HCT116 (cell line): ENCODE measurements around the gene TMEM53. TPM values are rescaled to one million over a fixed set of nuclear protein-coding genes. Genes with fewer than 3 reads are reported as not detected.

ENCODE experiments used
- ATAC-seq: fragments of 200-7000 bp; cut with Tn5 transposase; 2 replicates; pipeline ENCODE4 v1.9.1; 2020; ENCODE audit warnings: mild to moderate bottlenecking, moderate library complexity
- BruUV-seq: library from RNA; stranded (reverse); fragments of 400-500 nt; replicated peaks from 2 replicates; lab custom pipeline; 2021; lab: Mats Ljungman, UMichigan
- CTCF ChIA-PET: fragments of 300-600 bp; sonication (Branson Sonifier 250); formaldehyde crosslinking; loops from one replicate; lab custom pipeline; 2021; ENCODE audit warnings: antibody characterized with exemption; lab: Charles Lee
- POLR2A ChIA-PET: fragments of 300-600, 350-600 bp; sonication (Branson Sonifier 250); formaldehyde crosslinking; loops from one replicate; lab custom pipeline; 2021; ENCODE audit warnings: antibody characterized with exemption; lab: Charles Lee
- RAD21 ChIA-PET, 2 experiments: fragments of 300-600 bp; sonication (Branson Sonifier 250); formaldehyde crosslinking; loops; one replicate each; lab custom pipeline; 2023; ENCODE audit warnings: low total read pairs in 2 of 2; ENCODE audit not compliant: uncharacterized antibody in 2 of 2, unreplicated experiment in 2 of 2, low non-redundant PET in 1 of 2; lab: Charles Lee
- DNase-seq: peaks from one replicate; pipeline ENCODE4 v3.0.0-alpha.2; 2010; ENCODE audit warnings: low read depth, low spot score
- H2AFZ ChIP-seq: fragments of 200-600 bp; shearing (Covaris generic), sonication (generic); 2 replicates; pipeline ENCODE4 v1.6.1; 2017; ENCODE audit warnings: low read depth, mixed run types, mixed read lengths, antibody characterized with exemption, low read length; ENCODE audit not compliant: poor library complexity, severe bottlenecking
- H3K27ac ChIP-seq: 2 replicates; pipeline ENCODE4 v1.5.1; 2012; ENCODE audit warnings: low read depth, low read length
- H3K27me3 ChIP-seq: fragments of 200-600 bp; sonication (generic); 2 replicates; pipeline ENCODE4 v1.6.1; 2016; ENCODE audit warnings: mixed run types, low read length, mixed read lengths; ENCODE audit not compliant: insufficient read depth
- H3K36me3 ChIP-seq, 2 experiments: fragments of 200-500 bp in 1 of 2; fragments of 200-600 bp in 1 of 2; sonication (Bioruptor generic) in 1 of 2; sonication (generic) in 1 of 2; 2 replicates each; pipeline versions ENCODE4 v1.5.1 to v1.6.1; 2014 to 2016; ENCODE audit warnings: low read length in 2 of 2, inconsistent platforms in 1 of 2, mixed read lengths in 1 of 2, mixed run types in 1 of 2; ENCODE audit not compliant: insufficient read depth in 2 of 2, control insufficient read depth in 1 of 2
- H3K4me1 ChIP-seq, 2 experiments: fragments of 200-600 bp in 1 of 2; sonication (generic) in 1 of 2; 2 replicates each; pipeline versions ENCODE4 v1.5.1 to v1.6.1; 2012 to 2017; ENCODE audit warnings: low read length in 2 of 2, inconsistent platforms in 1 of 2, mild to moderate bottlenecking in 1 of 2, mixed read lengths in 1 of 2, mixed run types in 1 of 2, moderate library complexity in 1 of 2; ENCODE audit not compliant: insufficient read depth in 2 of 2, control insufficient read depth in 1 of 2
- H3K4me2 ChIP-seq: fragments of 200-600 bp; sonication (generic); 2 replicates; pipeline ENCODE4 v1.6.1; 2017; ENCODE audit warnings: mixed run types, low read length, mixed read lengths
- H3K4me3 ChIP-seq, 2 experiments: fragments of 200-600 bp in 1 of 2; sonication (generic) in 1 of 2; replicated peaks in 1 of 2; 2 replicates each; pipeline ENCODE4 v1.5.1; 2011 to 2016; ENCODE audit warnings: low read length in 2 of 2, control low read depth in 1 of 2, low read depth in 1 of 2, mild to moderate bottlenecking in 1 of 2, mixed read lengths in 1 of 2, mixed run types in 1 of 2
- H3K79me2 ChIP-seq: fragments of 200-600 bp; sonication (generic); 2 replicates; pipeline ENCODE4 v1.6.1; 2017; ENCODE audit warnings: mild to moderate bottlenecking, mixed run types, low read length, moderate library complexity, mixed read lengths; ENCODE audit not compliant: insufficient read depth
- H3K9ac ChIP-seq: fragments of 200-600 bp; sonication (generic); 2 replicates; pipeline ENCODE4 v1.6.1; 2016; ENCODE audit warnings: low read length, mixed read lengths
- H3K9me2 ChIP-seq: fragments of 200-600 bp; sonication (generic), shearing (Covaris generic); 2 replicates; pipeline ENCODE4 v1.6.1; 2017; ENCODE audit warnings: mixed run types, mild to moderate bottlenecking, moderate library complexity; ENCODE audit not compliant: insufficient read depth
- H3K9me3 ChIP-seq, 2 experiments: fragments of 200-500 bp in 1 of 2; fragments of 200-600 bp in 1 of 2; sonication (Bioruptor generic) in 1 of 2; sonication (generic) in 1 of 2; 2 replicates each; pipeline ENCODE4 v1.6.1; 2014 to 2017; ENCODE audit warnings: low read length in 2 of 2, mixed read lengths in 2 of 2, inconsistent platforms in 1 of 2, low read depth in 1 of 2, mild to moderate bottlenecking in 1 of 2, mixed run types in 1 of 2, moderate library complexity in 1 of 2; ENCODE audit not compliant: control insufficient read depth in 1 of 2, insufficient read depth in 1 of 2
- H4K20me1 ChIP-seq: fragments of 200-600 bp; sonication (generic), shearing (Covaris generic); 2 replicates; pipeline ENCODE4 v1.6.1; 2017; ENCODE audit warnings: mixed run types, mild to moderate bottlenecking, moderate library complexity; ENCODE audit not compliant: insufficient read depth
- CBX3 ChIP-seq: IDR thresholded peaks from 2 replicates; pipeline ENCODE4 v1.6.1; 2012; ENCODE audit warnings: low read depth
- EGR1 ChIP-seq: IDR thresholded peaks from 2 replicates; pipeline ENCODE4 v1.6.1; 2012; ENCODE audit warnings: low read depth
- FOSL1 ChIP-seq: IDR thresholded peaks from 2 replicates; pipeline ENCODE4 v1.6.1; 2012; ENCODE audit warnings: low read depth
- JUND ChIP-seq: IDR thresholded peaks from 2 replicates; pipeline ENCODE4 v1.6.1; 2012
- POLR2A ChIP-seq: IDR thresholded peaks from 2 replicates; pipeline ENCODE4 v1.7.0; 2011; ENCODE audit warnings: borderline replicate concordance; ENCODE audit not compliant: insufficient read depth, insufficient read length; ENCODE audit errors: extremely low read depth
- POLR2AphosphoS5 ChIP-seq: IDR thresholded peaks from 2 replicates; pipeline ENCODE4 v1.6.1; 2011; ENCODE audit warnings: mild to moderate bottlenecking, low read depth, low read length, moderate library complexity
- RAD21 ChIP-seq: IDR thresholded peaks from 2 replicates; pipeline ENCODE4 v1.6.1; 2012; ENCODE audit warnings: low read depth, mild to moderate bottlenecking
- SIN3A ChIP-seq: IDR thresholded peaks from 2 replicates; pipeline ENCODE4 v1.6.1; 2012; ENCODE audit warnings: low read depth
- SP1 ChIP-seq: IDR thresholded peaks from 2 replicates; pipeline ENCODE4 v1.6.1; 2012; ENCODE audit warnings: low read depth
- SRF ChIP-seq: IDR thresholded peaks from 2 replicates; pipeline ENCODE4 v1.6.1; 2012; ENCODE audit warnings: low read depth
- YY1 ChIP-seq: IDR thresholded peaks from 2 replicates; pipeline ENCODE4 v1.6.1; 2011; ENCODE audit warnings: low read length, low read depth, moderate library complexity, mild to moderate bottlenecking; ENCODE audit not compliant: insufficient replicate concordance; ENCODE audit errors: extremely low read depth
- ZBTB33 ChIP-seq: IDR thresholded peaks from 2 replicates; pipeline ENCODE4 v1.6.1; 2011; ENCODE audit warnings: mild to moderate bottlenecking, low read length, moderate library complexity; ENCODE audit not compliant: insufficient replicate concordance; ENCODE audit errors: extremely low read depth
- ZNF274 ChIP-seq: fragments of 200-500 bp; sonication (Bioruptor generic); IDR thresholded peaks from 2 replicates; pipeline ENCODE4 v1.6.1; 2014; ENCODE audit warnings: mild to moderate bottlenecking, low read depth, low read length, inconsistent platforms
- intact Hi-C: fragments of 100-400 bp; cut with micrococcal nuclease; formaldehyde crosslinking; loops from 2 replicates; pipeline ENCODE4 v1.10.0; 2022
- total RNA-seq: library from RNA; stranded (reverse); gene quantifications from one replicate; pipeline ENCODE4 v1.2.1, GENCODE V29; 2021; ENCODE audit not compliant: unreplicated experiment

The TMEM53 gene
- total RNA-seq, 1 experiment from 2014 or later: 10.8 TPM

GRCh38 chr1:44714532-44714931, 40.3 kb upstream of the TMEM53 start:
- Histone ChIP-seq H4K20me1 (no peaks in the 10 kb centered on the region), H3K4me2 (peak overlapping the region; percentile 42), H3K9me2 (no peaks in the 10 kb centered on the region), H2AFZ (peak overlapping the region; percentile 55), H3K4me3 (no peak overlapping the region), H3K79me2 (no peaks in the 10 kb centered on the region), H3K4me1 (peaks cover 16 to 27% of the 10 kb centered on the region in 2 experiments), H3K27ac (no peak overlapping the region), H3K27me3 (0 out of 2 replicates have a peak, but pooled peaks cover 4% of the 10 kb centered on the region), H3K9me3 (no peaks in the 10 kb centered on the region), H3K36me3 (no peaks in the 10 kb centered on the region), H3K9ac (no peak overlapping the region)
- POLR2A ChIA-PET: no interaction called here
- RAD21 ChIA-PET: no interaction called here
- ATAC-seq (peak; percentile 20), DNase-seq (no peak)
- TF ChIP-seq JUND (no peak), SIN3A (no peak), FOSL1 (no peak), ZNF274 (no peak), SP1 (no peak), POLR2A (no peak), POLR2AphosphoS5 (no peak), SRF (no peak), ZBTB33 (no peak), EGR1 (no peak), CBX3 (no peak), RAD21 (no peak), YY1 (no peak)
- CTCF ChIA-PET: interaction anchor here (0.6 to 1.1 kb wide), 2 partner anchors 82 to 687 kb away, joined by 3 to 4 read pairs; no protein-coding TSS in a partner anchor
- BruUV-seq: no TSS peak
- intact Hi-C loops: no loop called here
